Measurements from ENCODE around the gene CYP2A7.
"Not testable (repeated sequence)": the region's sequence is repeated elsewhere in the genome, so short reads cannot be mapped to it uniquely, and the experiment has no call there.

The CYP2A7 gene

GRCh38 chr19:40920300-40921004 is 38.4 kb upstream of the CYP2A7 start:
- no peak overlapping the region for H3K27ac ChIP-seq (replicated peaks)
- TF ChIP-seq POLR2AphosphoS5 (IDR thresholded peaks at IDR 0.05; ENCODE audit: low read depth) (no peak), CTCF (IDR thresholded peaks at IDR 0.05; ENCODE audit: insufficient read depth, low read length) (no peak), SPI1 (IDR thresholded peaks at IDR 0.05; ENCODE audit: borderline replicate concordance, low read depth) (no peak), REST (IDR thresholded peaks at IDR 0.05; ENCODE audit: insufficient replicate concordance, low read depth) (no peak), GABPA (IDR thresholded peaks at IDR 0.05; ENCODE audit: low read depth) (no peak)
- H3K4me3 ChIP-seq (replicated peaks; ENCODE audit: insufficient read depth, low read length) = no peak overlapping the region
- H3K27me3 ChIP-seq (ENCODE audit: insufficient read depth, poor library complexity, severe bottlenecking) = no peaks in the 10 kb centered on the region
- no peak for DNase-seq (ENCODE audit: low read depth in 1 of 2, low spot score in 1 of 2)

- H3K27ac ChIP-seq (replicated peaks); H3K4me3 ChIP-seq (replicated peaks; ENCODE audit: insufficient read depth, low read length); H3K27me3 ChIP-seq (ENCODE audit: insufficient read depth, poor library complexity, severe bottlenecking); DNase-seq (ENCODE audit: low read depth in 1 of 2, low spot score in 1 of 2): not testable (repeated sequence)
Measured at GRCh38 chr19:40919530-40920299, 37.7 kb upstream of the CYP2A7 start.

GRCh38 chr19:40918303-40918702 is 36.3 kb upstream of the CYP2A7 start:
- H3K27ac ChIP-seq (replicated peaks); H3K27me3 ChIP-seq (ENCODE audit: insufficient read depth, poor library complexity, severe bottlenecking); DNase-seq (ENCODE audit: low read depth in 1 of 2, low spot score in 1 of 2); H3K4me3 ChIP-seq (replicated peaks; ENCODE audit: insufficient read depth, low read length): not testable (repeated sequence)

- TF ChIP-seq GABPA (IDR thresholded peaks at IDR 0.05; ENCODE audit: low read depth) (no peak), POLR2AphosphoS5 (IDR thresholded peaks at IDR 0.05; ENCODE audit: low read depth) (no peak), REST (IDR thresholded peaks at IDR 0.05; ENCODE audit: insufficient replicate concordance, low read depth) (no peak), SPI1 (IDR thresholded peaks at IDR 0.05; ENCODE audit: borderline replicate concordance, low read depth) (no peak)
- H3K27ac ChIP-seq (replicated peaks) = peak overlapping the region; percentile 65
- no peak overlapping the region for H3K4me3 ChIP-seq (replicated peaks; ENCODE audit: insufficient read depth, low read length)
- DNase-seq (ENCODE audit: low read depth in 1 of 2, low spot score in 1 of 2) = peak in 1 of 2 experiments; percentile 66
- no peaks in the 10 kb centered on the region for H3K27me3 ChIP-seq (ENCODE audit: insufficient read depth, poor library complexity, severe bottlenecking)
Measured at GRCh38 chr19:40908976-40909375, 26.9 kb upstream of the CYP2A7 start.

GRCh38 chr19:40907968-40908735 is 26.1 kb upstream of the CYP2A7 start:
- H3K27ac ChIP-seq (replicated peaks) = peak overlapping the region; percentile 65
- DNase-seq (ENCODE audit: low read depth in 1 of 2, low spot score in 1 of 2) = peak; percentile 35 to 74
- no peaks in the 10 kb centered on the region for H3K27me3 ChIP-seq (ENCODE audit: insufficient read depth, poor library complexity, severe bottlenecking)
- peak; percentile 51 for TF ChIP-seq POLR2AphosphoS5 (IDR thresholded peaks at IDR 0.05; ENCODE audit: low read depth)
- TF ChIP-seq SPI1 (IDR thresholded peaks at IDR 0.05; ENCODE audit: borderline replicate concordance, low read depth) = peak; percentile 42; the same call in 1 of the 2 replicates
- no peak for TF ChIP-seq CTCF (IDR thresholded peaks at IDR 0.05; ENCODE audit: insufficient read depth, low read length)
- TF ChIP-seq REST (IDR thresholded peaks at IDR 0.05; ENCODE audit: insufficient replicate concordance, low read depth) = no peak
- no peak for TF ChIP-seq GABPA (IDR thresholded peaks at IDR 0.05; ENCODE audit: low read depth)
- H3K4me3 ChIP-seq (replicated peaks; ENCODE audit: insufficient read depth, low read length) = peak overlapping the region; percentile 25

Measured in HL-60 (cell line).